HCT116 (cell line): Measurements from ENCODE around the gene ITPR1.

ENCODE experiments used
- CTCF ChIP-seq, 3 experiments: fragments of 200-600 bp in 1 of 3; sonication (generic) in 1 of 3; IDR thresholded peaks in 2 of 3; conservative IDR thresholded peaks in 1 of 3; 2 replicates each; pipeline ENCODE4 v1.5.1; 2012 to 2017; ENCODE audit warnings: low read depth in 2 of 3, low read length in 2 of 3, antibody characterized with exemption in 1 of 3, borderline replicate concordance in 1 of 3, control low read depth in 1 of 3, mild to moderate bottlenecking in 1 of 3, mixed read lengths in 1 of 3, mixed run types in 1 of 3, moderate library complexity in 1 of 3; ENCODE audit not compliant: insufficient read depth in 1 of 3
- EZH2 ChIP-seq: fragments of 200-600 bp; sonication (generic); IDR thresholded peaks from 2 replicates; pipeline ENCODE4 v1.6.1; 2017; ENCODE audit warnings: antibody characterized with exemption, mixed run types
- FOSL1 ChIP-seq: IDR thresholded peaks from 2 replicates; pipeline ENCODE4 v1.6.1; 2012; ENCODE audit warnings: low read depth
- POLR2A ChIP-seq: IDR thresholded peaks from 2 replicates; pipeline ENCODE4 v1.7.0; 2011; ENCODE audit warnings: borderline replicate concordance; ENCODE audit not compliant: insufficient read depth, insufficient read length; ENCODE audit errors: extremely low read depth
- POLR2AphosphoS5 ChIP-seq: IDR thresholded peaks from 2 replicates; pipeline ENCODE4 v1.6.1; 2011; ENCODE audit warnings: mild to moderate bottlenecking, low read depth, low read length, moderate library complexity

- no peak for TF ChIP-seq POLR2AphosphoS5
- TF ChIP-seq CTCF (IDR thresholded peaks at IDR 0.05 in 2 of 3, conservative IDR thresholded peaks at IDR 0.05 in 1 of 3; ENCODE audit: borderline replicate concordance in 1 of 3, insufficient read depth in 1 of 3, low read depth in 2 of 3, low read length in 2 of 3), result no peak
- no peak for TF ChIP-seq EZH2
- no peak for TF ChIP-seq POLR2A
- TF ChIP-seq FOSL1, result no peak
Observed at GRCh38 chr3:4838621-4839022, 345.5 kb downstream of the ITPR1 start.
